ENCODE results near the gene KCNG2.

- no peak for TF ChIP-seq CTCF (IDR thresholded peaks at IDR 0.05 in 4 of 5, conservative IDR thresholded peaks at IDR 0.05 in 1 of 5)
- TF ChIP-seq POLR2A (IDR thresholded peaks at IDR 0.05): no peak
Observed at GRCh38 chr18:79769698-79770500, 27.8 kb upstream of the KCNG2 start.
